Stimulated activated CD8-positive, alpha-beta memory T cell treated with anti-CD3 and anti-CD28 coated beads, Interleukin-12 subunit alpha, Interleukin-12 subunit beta, amount 100 ng/mL, for 4 hours (primary cell): ENCODE measurements around the gene AGAP1.
"Not testable (repeated sequence)": the region's sequence is repeated elsewhere in the genome, so short reads cannot be mapped to it uniquely, and the experiment has no call there.

Source experiments
- DNase-seq: peaks from one replicate; pipeline ENCODE4 v3.0.0-alpha.2; 2020; ENCODE audit warnings: low read depth

AGAP1 gene

GRCh38 chr2:235737396-235737795 is 243.6 kb downstream of the AGAP1 start:
- DNase-seq = no peak

- DNase-seq = no peak
Observed at GRCh38 chr2:235737840-235738239, 244.0 kb downstream of the AGAP1 start.

GRCh38 chr2:235739704-235740415 is 246.0 kb downstream of the AGAP1 start:
- DNase-seq = no peak

GRCh38 chr2:235740821-235741220 is 247.0 kb downstream of the AGAP1 start:
- DNase-seq = no peak

- no peak for DNase-seq
Observed at GRCh38 chr2:235744161-235744560, 250.3 kb downstream of the AGAP1 start.

- DNase-seq = no peak
Observed at GRCh38 chr2:235745597-235745996, 251.8 kb downstream of the AGAP1 start.

DNA sequence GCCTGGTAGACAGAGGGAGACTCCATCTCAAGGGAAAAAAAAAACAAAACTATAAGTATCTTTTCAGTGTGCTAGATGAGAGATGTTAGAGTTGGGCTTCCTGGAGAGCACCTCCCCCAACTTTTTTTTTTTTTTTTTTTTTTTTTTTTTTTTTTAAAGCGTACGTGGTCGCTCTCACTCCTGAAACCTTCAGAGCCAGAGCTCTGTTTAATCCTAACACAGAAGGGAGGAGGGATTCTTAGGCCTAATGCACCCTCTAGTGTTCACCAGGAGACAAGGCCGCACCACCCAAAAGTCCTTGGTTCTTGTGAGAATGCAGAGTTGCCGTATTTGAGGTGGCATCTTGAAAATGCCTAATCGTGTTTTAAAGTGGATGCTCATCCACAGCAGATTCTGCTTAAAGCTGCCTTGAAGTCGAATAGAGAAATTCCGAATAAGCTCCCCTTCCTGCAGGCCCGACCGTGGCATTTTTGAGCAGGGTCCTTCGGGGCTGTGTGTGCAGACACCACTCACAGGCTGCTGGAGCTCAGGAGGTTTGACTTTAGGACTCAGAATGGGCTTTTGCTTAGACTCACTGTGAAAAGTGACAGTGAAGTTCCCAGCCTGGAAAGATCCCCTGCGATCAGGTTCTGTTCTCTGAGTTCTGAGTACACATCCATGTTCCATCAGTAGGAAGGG is 252.6 kb downstream of the AGAP1 start:
- no peak for DNase-seq

- no peak for DNase-seq
Observed at GRCh38 chr2:235747001-235747785, 253.3 kb downstream of the AGAP1 start.

- no peak for DNase-seq
Observed at GRCh38 chr2:235747786-235748091, 253.9 kb downstream of the AGAP1 start.

- no peak for DNase-seq
Observed at GRCh38 chr2:235749121-235749770, 255.4 kb downstream of the AGAP1 start.

- no peak for DNase-seq
Observed at GRCh38 chr2:235749771-235750160, 255.9 kb downstream of the AGAP1 start.

GRCh38 chr2:235752846-235753245 is 259.0 kb downstream of the AGAP1 start:
- no peak for DNase-seq

DNA sequence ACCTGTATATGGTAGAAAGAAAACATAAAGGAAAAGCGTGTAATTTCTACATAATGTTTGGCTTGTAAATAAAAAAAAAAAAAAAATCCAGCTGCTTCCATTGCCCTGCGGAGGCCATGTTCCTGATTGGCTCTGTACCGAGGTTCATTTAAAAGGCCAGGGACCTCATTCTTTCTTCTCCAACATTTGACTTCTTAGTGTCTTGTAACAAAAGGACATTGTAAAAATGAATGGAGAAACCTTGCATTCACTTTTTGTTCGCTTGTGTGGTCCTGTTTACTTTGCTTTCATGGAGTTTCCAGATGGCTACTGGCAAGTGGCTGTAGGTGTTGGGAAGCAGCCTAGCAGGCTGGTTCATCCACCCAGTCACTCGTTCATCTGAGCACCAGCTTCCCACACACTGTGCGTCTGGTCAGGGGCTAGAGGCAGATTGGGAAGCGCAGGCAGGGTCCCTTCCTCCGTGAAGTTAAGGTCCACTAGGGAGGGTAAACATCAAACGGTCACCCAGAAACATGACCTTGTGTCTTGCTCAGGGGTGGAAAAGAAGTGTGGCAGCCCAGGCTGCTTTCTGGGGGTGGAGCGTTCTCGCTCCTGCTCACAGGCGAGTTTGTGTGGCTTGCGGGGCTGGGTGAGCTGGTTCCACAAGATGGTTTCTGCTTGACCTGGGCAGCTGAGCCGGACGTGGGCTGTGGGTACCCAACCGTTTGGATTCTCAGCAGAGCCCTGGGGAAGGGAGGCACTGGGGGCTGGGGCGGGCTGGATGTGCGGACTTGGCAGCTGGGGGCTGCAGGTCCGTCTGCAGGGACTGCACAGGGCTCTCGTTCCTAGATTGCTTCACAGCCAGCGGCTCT is 260.7 kb downstream of the AGAP1 start:
- no peak for DNase-seq

DNA sequence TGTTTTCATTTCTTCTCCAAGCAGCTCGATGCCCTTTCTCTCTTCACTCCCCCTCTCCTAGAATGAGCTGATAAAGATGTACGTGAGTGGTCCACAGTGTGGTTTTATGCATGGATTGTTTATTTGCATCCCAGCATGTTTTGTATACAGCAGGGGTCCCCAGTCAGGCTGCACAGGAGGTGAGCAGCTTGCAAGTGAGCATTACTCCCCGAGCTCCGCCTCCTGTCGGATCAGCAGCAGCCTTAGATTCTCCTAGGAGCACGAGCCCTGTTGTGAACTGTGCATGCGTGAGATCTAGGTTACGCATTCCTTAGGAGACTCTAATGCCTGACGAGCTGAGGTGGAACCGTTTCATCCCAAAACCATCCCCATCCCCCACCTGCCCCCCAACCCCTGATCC is 262.6 kb downstream of the AGAP1 start:
- no peak for DNase-seq

GRCh38 chr2:235757212-235757611 is 263.4 kb downstream of the AGAP1 start:
- DNase-seq = no peak

DNA sequence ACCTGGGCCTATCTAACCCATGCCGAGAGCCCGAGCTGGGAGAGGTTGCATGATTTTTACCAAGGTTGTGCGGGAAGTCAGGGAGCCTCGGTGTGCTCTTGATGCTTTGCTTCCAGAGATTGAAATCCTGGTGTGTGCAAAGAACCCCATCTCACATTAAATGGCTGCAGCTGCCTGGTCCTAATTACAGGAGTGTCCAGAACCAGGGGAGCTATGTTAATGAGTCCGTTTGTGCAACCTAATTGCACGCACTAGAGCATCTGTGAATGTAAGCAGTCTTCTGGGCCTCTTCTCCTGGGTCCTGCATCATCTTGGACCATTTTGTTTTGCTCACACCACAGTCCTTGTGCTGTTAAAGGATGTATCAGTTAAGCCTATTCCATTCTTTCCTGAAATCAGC is 263.8 kb downstream of the AGAP1 start:
- DNase-seq = no peak

- no peak for DNase-seq
Observed at GRCh38 chr2:235762832-235763598, 269.2 kb downstream of the AGAP1 start.

DNA sequence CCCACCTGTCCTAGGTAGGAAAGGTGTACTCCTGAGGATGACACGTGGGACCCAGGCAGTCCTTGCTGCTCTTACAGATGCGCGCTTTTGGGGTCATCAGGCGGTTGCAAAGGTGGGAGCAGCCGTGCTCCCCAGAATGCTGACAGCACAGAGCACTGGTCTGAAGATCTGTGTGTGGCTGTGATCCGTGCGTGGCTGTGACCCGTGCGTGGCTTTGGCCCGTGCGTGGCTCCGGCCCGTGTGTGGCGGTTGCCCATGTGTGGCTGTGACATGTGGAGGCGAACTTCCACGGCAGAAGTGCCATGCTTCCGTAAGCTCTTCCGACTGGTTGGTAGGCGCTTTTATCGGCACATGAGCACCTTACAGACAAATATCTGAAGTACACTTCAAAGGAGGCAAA is 270.0 kb downstream of the AGAP1 start:
- no peak for DNase-seq

- DNase-seq = not testable (repeated sequence)
Observed at GRCh38 chr2:235764478-235764877, 270.6 kb downstream of the AGAP1 start.

- no peak for DNase-seq
Observed at GRCh38 chr2:235765181-235765820, 271.5 kb downstream of the AGAP1 start.
